K562 (cell line): ENCODE measurements around the gene PELI3. TPM values are rescaled to one million over a fixed set of nuclear protein-coding genes. Genes with fewer than 3 reads are reported as not detected.

Experiments used
- ATAC-seq: fragments of 200-7000 bp; cut with Tn5 transposase; 3 replicates; pipeline ENCODE4 v1.9.1; 2020; ENCODE audit warnings: moderate library complexity
- BruUV-seq: library from RNA; stranded (reverse); fragments of 400-500 nt; replicated peaks from 2 replicates; lab custom pipeline; 2021; lab: Mats Ljungman, UMichigan
- CTCF ChIA-PET: fragments of 300-600 bp; formaldehyde crosslinking; extraction: SDS; loops from one replicate; lab custom pipeline; 2021; ENCODE audit warnings: low intra/inter-chr PET ratio; lab: Yijun Ruan, JAX
- POLR2A ChIA-PET: fragments of 300-600, 350-650 bp; sonication (Branson Sonifier 250); formaldehyde crosslinking; extraction: SDS; loops from one replicate; lab custom pipeline; 2021; ENCODE audit warnings: antibody characterized with exemption, inconsistent platforms; lab: Yijun Ruan, JAX
- DNase-seq, 4 experiments: peaks; one replicate each; pipeline versions ENCODE4 v3.0.0 to v3.0.0-alpha.2; 2011 to 2018; ENCODE audit warnings: low spot score in 3 of 4, mixed read lengths in 3 of 4; ENCODE audit errors: extremely low read depth in 1 of 4
- FAIRE-seq: peaks from 2 replicates; lab custom pipeline; 2011; peaks lifted over from hg19 to GRCh38; lab: Jason Lieb, UNC
- H2AFZ ChIP-seq: 2 replicates; pipeline ENCODE4 v1.6.0; 2011; ENCODE audit warnings: low read depth, low read length, control low read depth, inconsistent platforms
- H3K27ac ChIP-seq: fragments of 200-600 bp; 3 replicates; pipeline ENCODE4 v1.8.0; 2011; ENCODE audit warnings: low read depth, mild to moderate bottlenecking, control low read depth, inconsistent platforms, low read length, moderate library complexity, mixed read lengths; ENCODE audit errors: extremely low read depth
- H3K27me3 ChIP-seq, 2 experiments: fragments of 300-600 bp in 1 of 2; 2 replicates in 1 of 2; 3 replicates in 1 of 2; pipeline versions ENCODE4 v1.6.0 to v1.8.0; 2011; ENCODE audit warnings: inconsistent platforms in 2 of 2, low read length in 2 of 2, mild to moderate bottlenecking in 1 of 2, mixed read lengths in 1 of 2, moderate library complexity in 1 of 2; ENCODE audit not compliant: control insufficient read depth in 2 of 2, insufficient read depth in 2 of 2
- H3K36me3 ChIP-seq: fragments of 300-600 bp; 3 replicates; pipeline ENCODE4 v1.8.0; 2011; ENCODE audit warnings: mild to moderate bottlenecking, low read length, inconsistent platforms; ENCODE audit not compliant: control insufficient read depth, insufficient read depth
- H3K4me1 ChIP-seq, 2 experiments: fragments of 200-600 bp in 1 of 2; replicated peaks in 1 of 2; 2 replicates in 1 of 2; 3 replicates in 1 of 2; pipeline versions ENCODE4 v1.5.1 to v1.8.0; 2011; ENCODE audit warnings: inconsistent platforms in 2 of 2, low read length in 2 of 2, mild to moderate bottlenecking in 1 of 2, mixed read lengths in 1 of 2, moderate library complexity in 1 of 2; ENCODE audit not compliant: control insufficient read depth in 2 of 2, insufficient read depth in 2 of 2
- H3K4me2 ChIP-seq: 2 replicates; pipeline ENCODE4 v1.6.1; 2011; ENCODE audit warnings: low read length, control low read depth, inconsistent platforms, mixed read lengths; ENCODE audit not compliant: insufficient read depth
- H3K4me3 ChIP-seq: fragments of 200-600 bp; sonication (generic), shearing (Covaris generic); 2 replicates; pipeline ENCODE4 v1.5.1; 2016; ENCODE audit warnings: control low read depth, inconsistent platforms
- H3K79me2 ChIP-seq: fragments of 200-600 bp; 3 replicates; pipeline ENCODE4 v1.8.0; 2011; ENCODE audit warnings: low read length, inconsistent platforms; ENCODE audit not compliant: control insufficient read depth, insufficient read depth
- H3K9ac ChIP-seq, 2 experiments: 2 replicates each; pipeline versions ENCODE4 v1.6.0 to v1.6.1; 2011; ENCODE audit warnings: low read depth in 2 of 2, low read length in 2 of 2, control low read depth in 1 of 2, inconsistent platforms in 1 of 2, mild to moderate bottlenecking in 1 of 2, mixed read lengths in 1 of 2; ENCODE audit not compliant: insufficient read depth in 1 of 2
- H3K9me1 ChIP-seq: one replicate; pipeline ENCODE4 v1.6.0; 2011; ENCODE audit warnings: inconsistent platforms, mild to moderate bottlenecking, low read length, moderate library complexity; ENCODE audit not compliant: control insufficient read depth, insufficient read depth
- H3K9me3 ChIP-seq: replicated peaks from 2 replicates; pipeline ENCODE4 v1.5.1; 2011; ENCODE audit warnings: low read depth, low read length, inconsistent platforms; ENCODE audit not compliant: control insufficient read depth, insufficient read depth
- H4K20me1 ChIP-seq: replicated peaks from 2 replicates; pipeline ENCODE4 v1.6.1; 2011; ENCODE audit warnings: low read length, inconsistent platforms, mixed read lengths; ENCODE audit not compliant: control insufficient read depth, insufficient read depth
- CEBPG ChIP-seq, 3 experiments: fragments of 200-800 bp in 1 of 3; sonication (Bioruptor generic) in 1 of 3; sonication (generic) in 1 of 3; formaldehyde crosslinking in 1 of 3; IDR thresholded peaks in 2 of 3; conservative IDR thresholded peaks in 1 of 3; 2 replicates each; pipeline versions ENCODE4 v1.6.1 to v1.8.0; 2016 to 2022; ENCODE audit warnings: missing compliant biosample characterization in 2 of 3, missing genetic modification characterization in 2 of 3, mild to moderate bottlenecking in 1 of 3, missing genetic modification reagents in 1 of 3
- HMG20B ChIP-seq: fragments of 250-450 bp; sonication (Bioruptor Pico); IDR thresholded peaks from 2 replicates; pipeline ENCODE4 v1.5.0; 2021; ENCODE audit warnings: mild to moderate bottlenecking
- TRIM24 ChIP-seq, 2 experiments: fragments of 450-650 bp; IDR thresholded peaks; 2 replicates each; pipeline ENCODE4 v1.6.1; 2016
- WGBS: fragments of 100-300 bp; shearing (Covaris generic); methylation state at CpG from one replicate; pipeline ENCODE4 v1.1.6; 2016; ENCODE audit warnings: low coverage, mixed read lengths; ENCODE audit not compliant: insufficient coverage; ENCODE audit errors: missing lambda C conversion rate; 5-methylcytosine and 5-hydroxymethylcytosine counted together
- in situ Hi-C: fragments of 300-500 bp; cut with MboI; formaldehyde crosslinking; loops from 4 replicates; pipeline ENCODE4 v1.15.0; 2018; ENCODE audit warnings: inconsistent platforms, mixed read lengths
- intact Hi-C: fragments of 100-400 bp; cut with micrococcal nuclease; formaldehyde crosslinking; loops from 2 replicates; pipeline ENCODE4 v1.14.2; 2022
- polyA plus RNA-seq, 8 experiments: library from polyadenylated mRNA; depleted of rRNA in 4 of 8; stranded (reverse) in 5 of 8; unstranded in 3 of 8; fragments of >200 nt; fragmentation: Nextera tagmentation in 2 of 8; fragmentation: Illumina TruSeq in 1 of 8; extraction: Ambion mirVana in 2 of 8; extraction: Trizol in 1 of 8; gene quantifications; 2 replicates each; pipeline versions ENCODE4 v1.2.1 to v1.2.3, GENCODE V29; 2011 to 2014; ENCODE audit warnings: inconsistent platforms in 1 of 8, missing spikeins in 1 of 8
- total RNA-seq, 7 experiments: library from RNA; depleted of rRNA in 6 of 7; stranded (reverse); fragments of >200 nt in 6 of 7; fragmentation: Illumina TruSeq in 2 of 7; extraction: Trizol in 2 of 7; gene quantifications; 2 replicates each; pipeline versions ENCODE4 v1.2.1 to v1.2.3, GENCODE V29; 2011 to 2021; ENCODE audit warnings: low replicate concordance in 1 of 7

PELI3 gene
- total and polyA plus RNA-seq, 9 of the 15 experiments (the other 6 are each of a cell fraction or from before 2014, with no cell fraction given), result 0.17 to 4.2 (median 1.9) TPM

DNA sequence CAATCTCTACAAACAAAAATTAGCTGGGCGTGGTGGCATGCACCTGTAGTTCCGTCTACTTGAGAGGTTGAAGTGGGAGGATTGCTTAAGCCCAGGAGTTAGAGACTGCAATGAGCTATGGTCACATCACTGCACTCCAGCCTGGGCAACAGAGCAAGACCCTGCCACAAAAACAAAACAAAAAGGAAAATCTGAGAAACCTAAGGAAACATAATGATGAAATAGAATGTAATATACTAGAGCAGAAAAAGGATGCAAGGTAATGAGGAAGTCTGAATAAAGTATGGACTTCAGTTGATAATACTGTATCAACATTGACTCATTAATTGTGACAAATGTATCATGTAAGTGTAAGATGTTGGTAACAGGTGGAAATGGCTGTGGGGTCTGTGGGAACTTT lies 37.8 kb upstream of the PELI3 start:
- ATAC-seq (no peak), DNase-seq (no peak), FAIRE-seq (no peak)
- 23% methylated on average over 2 of the region's 2 CpGs for WGBS
- Histone ChIP-seq H3K9ac (no peak overlapping the region), H2AFZ (no peak overlapping the region), H3K9me1 (no peaks in the 10 kb centered on the region), H3K27ac (no peak overlapping the region), H3K4me2 (no peak overlapping the region), H3K36me3 (no peaks in the 10 kb centered on the region), H3K4me3 (no peak overlapping the region), H3K79me2 (no peaks in the 10 kb centered on the region), H4K20me1 (peaks cover 5% of the 10 kb centered on the region; the same call in 1 of the 2 replicates), H3K4me1 (peaks cover 3 to 5% of the 10 kb centered on the region in 2 experiments; a peak in 3 of 5 replicates), H3K27me3 (peaks cover 0 to 8% of the 10 kb centered on the region in 2 experiments; a peak in 1 of 5 replicates), H3K9me3 (no peaks in the 10 kb centered on the region)
- CTCF ChIA-PET, result interaction anchor here (1.5 to 2.5 kb wide), 2 partner anchors 19 to 249 kb away, joined by 11 to 52 read pairs; partner anchors contain the start of gene RBM4B
- intact Hi-C loops, result no loop called here
- no TSS peak for BruUV-seq
- in situ Hi-C loops, result no loop called here
- TF ChIP-seq CEBPG (CRISPR knock-in tag; IDR thresholded peaks at IDR 0.05) (no peak), CEBPG (tag; conservative IDR thresholded peaks at IDR 0.05 in 1 of 2, IDR thresholded peaks at IDR 0.05 in 1 of 2) (peak in 1 of 2 experiments; percentile 82; a peak in 2 of 4 replicates), HMG20B (CRISPR knock-in tag) (no peak), TRIM24 (IDR thresholded peaks at IDR 0.05) (peak in 1 of 2 experiments; percentile 63; a peak in 2 of 4 replicates)
- POLR2A ChIA-PET, result interaction anchor here (1.4 kb wide), 1 partner anchor 248 kb away, joined by 4 read pairs; the partner anchor contains the start of gene RBM4B
